Upper lobe of right lung (tissue), 1 donor: Measurements from ENCODE around the gene BCL3. TPM values are rescaled to one million over a fixed set of nuclear protein-coding genes. Genes with fewer than 3 reads are reported as not detected.
"Not testable (repeated sequence)": the region's sequence is repeated elsewhere in the genome, so short reads cannot be mapped to it uniquely, and the experiment has no call there.

Experiments
- ATAC-seq: fragments of 200-7000 bp; cut with Tn5 transposase; one replicate; pipeline ENCODE4 v1.9.1; 2020; ENCODE audit warnings: mild to moderate bottlenecking, moderate library complexity
- DNase-seq: peaks from one replicate; pipeline ENCODE4 v3.0.0-alpha.2; 2020
- H3K27ac ChIP-seq: fragments of 200-600 bp; one replicate; pipeline ENCODE4 v1.8.0; 2022
- H3K27me3 ChIP-seq: fragments of 200-600 bp; one replicate; pipeline ENCODE4 v1.8.0; 2022; ENCODE audit warnings: mild to moderate bottlenecking
- H3K36me3 ChIP-seq: fragments of 200-600 bp; one replicate; pipeline ENCODE4 v1.8.0; 2022
- H3K4me1 ChIP-seq: fragments of 200-600 bp; one replicate; pipeline ENCODE4 v1.8.0; 2022
- H3K4me3 ChIP-seq: fragments of 200-600 bp; one replicate; pipeline ENCODE4 v1.8.0; 2022; ENCODE audit warnings: mild to moderate bottlenecking
- H3K9me3 ChIP-seq: fragments of 200-600 bp; one replicate; pipeline ENCODE4 v1.8.0; 2022
- CTCF ChIP-seq: fragments of 200-600 bp; IDR thresholded peaks from one replicate; pipeline ENCODE4 v1.8.0; 2022; ENCODE audit warnings: antibody characterized with exemption
- intact Hi-C: fragments of 100-400 bp; cut with DNase I; formaldehyde crosslinking; loops from one replicate; pipeline ENCODE4 v1.11.0; 2022
- total RNA-seq: library from RNA; stranded (reverse); fragmentation: NEBNext Ultra II Directional; extraction: Animal tissue kit (Norgen Biotek cat#: 25700); gene quantifications from one replicate; pipeline ENCODE4 v1.2.1, GENCODE V29; 2021
- donor health status: DM: no; HTN: yes; CAD: no; lungs with severe emphysema.

Gene BCL3
- total RNA-seq, 1 donor from 2014 or later: 87.4 TPM

GRCh38 chr19:44704982-44705381, 43.5 kb upstream of the BCL3 start:
- DNase-seq: no peak
- intact Hi-C loops: no loop called here
- Histone ChIP-seq H3K27me3 (no peaks in the 10 kb centered on the region), H3K36me3 (no peaks in the 10 kb centered on the region), H3K4me3 (no peak overlapping the region), H3K27ac (no peak overlapping the region), H3K4me1 (no peaks in the 10 kb centered on the region), H3K9me3 (no peaks in the 10 kb centered on the region)
- TF ChIP-seq CTCF: no peak
- ATAC-seq: no peak

GRCh38 chr19:44705502-44706010, 43.0 kb upstream of the BCL3 start:
- H3K4me1 ChIP-seq: no peaks in the 10 kb centered on the region
- ATAC-seq (no peak), DNase-seq (no peak)
- H3K36me3 ChIP-seq: no peaks in the 10 kb centered on the region
- H3K9me3 ChIP-seq: no peaks in the 10 kb centered on the region
- no peak for TF ChIP-seq CTCF
- intact Hi-C loops: no loop called here
- no peak overlapping the region for H3K27ac ChIP-seq
- no peaks in the 10 kb centered on the region for H3K27me3 ChIP-seq
- H3K4me3 ChIP-seq: no peak overlapping the region

GRCh38 chr19:44706506-44707236, 41.8 kb upstream of the BCL3 start:
- H3K27me3 ChIP-seq: no peaks in the 10 kb centered on the region
- H3K4me3 ChIP-seq: no peak overlapping the region
- no peak overlapping the region for H3K27ac ChIP-seq
- intact Hi-C loops: no loop called here
- ATAC-seq (no peak), DNase-seq (no peak)
- no peaks in the 10 kb centered on the region for H3K9me3 ChIP-seq
- no peak for TF ChIP-seq CTCF
- H3K4me1 ChIP-seq: no peaks in the 10 kb centered on the region
- H3K36me3 ChIP-seq: no peaks in the 10 kb centered on the region

GRCh38 chr19:44707794-44708193, 40.7 kb upstream of the BCL3 start:
- Histone ChIP-seq H3K36me3 (no peaks in the 10 kb centered on the region), H3K9me3 (no peaks in the 10 kb centered on the region), H3K4me3 (no peak overlapping the region), H3K27me3 (no peaks in the 10 kb centered on the region), H3K27ac (no peak overlapping the region), H3K4me1 (no peaks in the 10 kb centered on the region)
- TF ChIP-seq CTCF: no peak
- DNase-seq (no peak), ATAC-seq (no peak)
- intact Hi-C loops: no loop called here

GRCh38 chr19:44708940-44709339, 39.6 kb upstream of the BCL3 start:
- no peak for DNase-seq
- intact Hi-C loops: no loop called here
- H3K4me1 ChIP-seq: no peaks in the 10 kb centered on the region
- ATAC-seq: no peak
- H3K4me3 ChIP-seq: no peak overlapping the region
- no peak for TF ChIP-seq CTCF
- H3K27ac ChIP-seq: no peak overlapping the region
- H3K36me3 ChIP-seq: no peaks in the 10 kb centered on the region
- no peaks in the 10 kb centered on the region for H3K27me3 ChIP-seq
- no peaks in the 10 kb centered on the region for H3K9me3 ChIP-seq

- H3K4me1 ChIP-seq, ATAC-seq, H3K36me3 ChIP-seq, intact Hi-C loops, H3K27ac ChIP-seq, DNase-seq, H3K9me3 ChIP-seq, H3K27me3 ChIP-seq, H3K4me3 ChIP-seq: not testable (repeated sequence)
Observed at GRCh38 chr19:44709434-44710266, 38.9 kb upstream of the BCL3 start.
